GM12872 (cell line): ENCODE measurements around the gene CCDC186.
A peak's percentile ranks its signal among the peaks of the same experiment; 100 is the strongest.

Experiments used
- TF ChIP-seq, protein P1 (sequence below): IDR thresholded peaks from 3 replicates; pipeline ENCODE4 v1.5.1; 2011; ENCODE audit warnings: low read depth, mild to moderate bottlenecking, low read length, moderate library complexity; ENCODE audit not compliant: insufficient read depth

The CCDC186 gene

GRCh38 chr10:114103284-114103683 lies 70.7 kb downstream of the CCDC186 start:
- TF ChIP-seq, protein P1, sequence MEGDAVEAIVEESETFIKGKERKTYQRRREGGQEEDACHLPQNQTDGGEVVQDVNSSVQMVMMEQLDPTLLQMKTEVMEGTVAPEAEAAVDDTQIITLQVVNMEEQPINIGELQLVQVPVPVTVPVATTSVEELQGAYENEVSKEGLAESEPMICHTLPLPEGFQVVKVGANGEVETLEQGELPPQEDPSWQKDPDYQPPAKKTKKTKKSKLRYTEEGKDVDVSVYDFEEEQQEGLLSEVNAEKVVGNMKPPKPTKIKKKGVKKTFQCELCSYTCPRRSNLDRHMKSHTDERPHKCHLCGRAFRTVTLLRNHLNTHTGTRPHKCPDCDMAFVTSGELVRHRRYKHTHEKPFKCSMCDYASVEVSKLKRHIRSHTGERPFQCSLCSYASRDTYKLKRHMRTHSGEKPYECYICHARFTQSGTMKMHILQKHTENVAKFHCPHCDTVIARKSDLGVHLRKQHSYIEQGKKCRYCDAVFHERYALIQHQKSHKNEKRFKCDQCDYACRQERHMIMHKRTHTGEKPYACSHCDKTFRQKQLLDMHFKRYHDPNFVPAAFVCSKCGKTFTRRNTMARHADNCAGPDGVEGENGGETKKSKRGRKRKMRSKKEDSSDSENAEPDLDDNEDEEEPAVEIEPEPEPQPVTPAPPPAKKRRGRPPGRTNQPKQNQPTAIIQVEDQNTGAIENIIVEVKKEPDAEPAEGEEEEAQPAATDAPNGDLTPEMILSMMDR: peak; percentile 50; the same call in 2 of the 3 replicates

GRCh38 chr10:114102256-114102655 lies 71.7 kb downstream of the CCDC186 start:
- TF ChIP-seq, protein P1: no peak

DNA sequence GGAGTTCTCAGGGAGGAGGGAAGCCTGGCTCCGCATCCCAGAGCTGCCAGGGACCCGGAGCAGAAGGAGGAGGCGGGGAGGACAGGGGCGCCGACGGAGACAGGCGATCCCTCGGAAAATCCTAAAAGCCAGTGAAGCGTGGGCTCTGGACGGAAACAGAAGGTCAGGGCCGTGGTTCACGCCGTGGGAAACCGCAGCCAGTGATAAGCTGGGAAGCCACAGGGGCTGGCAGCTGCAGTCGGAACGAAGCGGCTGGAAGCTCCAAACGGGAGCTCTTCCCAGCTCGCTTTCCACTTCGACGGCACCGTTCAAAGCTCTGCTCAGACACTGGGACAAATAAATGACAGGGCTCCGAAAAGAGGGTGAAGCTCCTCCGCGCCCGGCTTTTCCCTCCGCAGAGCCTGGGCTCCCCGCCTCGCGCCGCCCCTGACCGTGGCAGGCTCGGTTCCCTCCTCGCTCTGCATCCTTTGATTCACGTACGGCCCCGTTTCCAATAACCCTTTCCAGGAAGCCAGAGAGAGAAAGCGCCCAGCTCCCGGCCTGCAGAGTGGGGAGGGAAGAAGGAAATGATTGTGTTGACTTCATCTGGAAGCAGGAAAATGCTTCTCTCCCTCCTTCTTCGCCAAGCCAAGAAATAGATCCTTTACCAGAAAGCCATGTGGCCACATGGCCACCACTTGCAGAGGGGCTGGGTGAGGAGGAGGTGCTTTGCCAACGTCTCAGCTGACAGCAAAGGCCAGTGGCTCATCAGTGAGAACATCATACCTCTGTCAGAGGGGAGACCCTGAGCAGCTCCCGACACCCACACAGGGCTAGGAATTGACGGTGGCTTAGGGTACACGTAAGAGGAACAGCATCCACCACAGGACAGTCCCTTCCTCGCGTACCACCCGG lies 72.9 kb downstream of the CCDC186 start:
- TF ChIP-seq, protein P1: no peak

GRCh38 chr10:114096864-114097263 lies 77.1 kb downstream of the CCDC186 start:
- TF ChIP-seq, protein P1: no peak

GRCh38 chr10:114095559-114096337 lies 78.3 kb downstream of the CCDC186 start:
- TF ChIP-seq, protein P1: no peak

DNA sequence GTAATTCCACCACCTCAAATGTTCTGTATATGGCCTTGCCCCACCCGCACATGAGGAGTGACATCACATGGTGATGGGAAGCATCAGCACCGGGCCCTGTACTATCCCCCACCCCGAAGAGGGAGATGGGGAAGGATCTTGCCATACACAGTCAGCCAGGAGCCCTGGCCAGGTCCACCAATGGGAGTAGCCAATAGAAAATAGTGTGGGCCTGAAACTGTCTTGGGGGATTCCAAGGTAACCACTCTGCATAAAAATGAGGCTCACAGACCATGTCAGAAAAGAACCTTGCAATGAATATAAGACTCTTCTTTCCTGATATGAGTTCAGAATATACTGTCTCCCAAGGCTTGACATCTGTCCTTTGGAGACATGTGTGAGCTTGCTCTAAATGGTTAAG lies 79.2 kb downstream of the CCDC186 start:
- TF ChIP-seq, protein P1: no peak

DNA sequence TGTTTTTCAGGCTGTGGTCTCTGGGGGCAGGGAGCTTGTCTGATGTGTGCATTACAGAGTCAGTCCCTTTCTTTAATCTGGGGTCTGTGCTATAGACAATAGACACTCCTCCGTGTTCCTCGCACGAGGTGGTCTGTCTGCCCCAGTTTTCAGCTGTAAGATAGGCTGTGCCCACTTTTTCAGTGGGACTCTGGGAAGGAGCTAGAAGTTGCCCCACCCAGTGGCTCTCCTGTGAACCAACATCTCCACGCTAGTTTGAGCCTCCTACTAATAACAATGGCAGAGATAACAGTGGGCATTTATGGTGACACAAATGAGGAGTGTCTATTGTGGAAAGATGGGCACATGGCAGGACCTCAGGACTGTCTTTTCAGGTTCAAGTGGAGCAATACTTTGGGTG lies 86.3 kb downstream of the CCDC186 start:
- TF ChIP-seq, protein P1: 0 out of 3 replicates have a peak, but pooled peaks have one; percentile 6
